Panc1 (cell line): ENCODE results near the gene ARID5A.

Source experiments
- POLR2AphosphoS5 ChIP-seq: IDR thresholded peaks from 2 replicates; pipeline ENCODE4 v1.6.1; 2012; ENCODE audit warnings: mild to moderate bottlenecking, low read depth, low read length, moderate library complexity
- TF ChIP-seq, protein P1 (sequence below): fragments of 450-650 bp; IDR thresholded peaks from 2 replicates; pipeline ENCODE4 v1.5.1; 2017; ENCODE audit warnings: mild to moderate bottlenecking
- TF ChIP-seq, protein P2 (sequence below), 2 experiments: IDR thresholded peaks; 2 replicates each; pipeline ENCODE4 v1.6.1; 2011 to 2012; ENCODE audit warnings: low read depth in 2 of 2, control low read depth in 1 of 2, low read length in 1 of 2, mild to moderate bottlenecking in 1 of 2, moderate library complexity in 1 of 2; ENCODE audit not compliant: insufficient read depth in 1 of 2

DNA sequence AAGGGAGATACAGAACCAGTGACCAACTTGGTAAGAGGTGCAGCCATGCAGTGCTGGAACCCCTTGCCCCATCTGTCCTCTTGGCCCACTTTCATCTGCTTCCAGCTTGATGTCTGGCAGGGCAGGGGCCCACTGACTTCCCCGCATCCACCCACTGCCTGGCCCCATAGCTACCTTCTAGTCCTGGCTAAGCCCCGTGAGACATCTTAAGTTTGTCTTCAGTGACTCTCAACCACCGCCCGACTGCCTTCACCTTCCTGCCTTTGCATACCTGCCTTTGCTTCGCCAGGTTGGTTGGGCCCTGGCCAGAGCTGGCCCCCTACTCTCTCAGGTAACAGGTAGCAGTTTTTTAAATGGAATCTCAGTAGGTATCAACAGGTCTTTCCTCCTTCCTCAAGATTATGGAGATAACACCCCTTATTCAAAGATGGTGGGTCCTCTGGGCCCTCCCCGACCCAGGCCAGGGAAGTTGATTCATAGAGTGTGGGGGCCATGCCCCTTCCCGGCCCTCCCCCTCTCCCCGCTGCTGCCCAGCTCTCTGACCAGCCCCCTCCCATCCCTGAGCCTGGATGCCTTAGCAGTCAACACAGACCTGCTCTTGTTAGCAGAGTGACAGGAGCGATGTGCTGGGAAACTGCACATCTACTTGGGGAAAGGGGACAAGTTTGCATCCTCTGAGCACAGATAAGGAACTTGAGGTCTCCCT lies 2.8 kb downstream of the ARID5A start:
- TF ChIP-seq, protein P1, sequence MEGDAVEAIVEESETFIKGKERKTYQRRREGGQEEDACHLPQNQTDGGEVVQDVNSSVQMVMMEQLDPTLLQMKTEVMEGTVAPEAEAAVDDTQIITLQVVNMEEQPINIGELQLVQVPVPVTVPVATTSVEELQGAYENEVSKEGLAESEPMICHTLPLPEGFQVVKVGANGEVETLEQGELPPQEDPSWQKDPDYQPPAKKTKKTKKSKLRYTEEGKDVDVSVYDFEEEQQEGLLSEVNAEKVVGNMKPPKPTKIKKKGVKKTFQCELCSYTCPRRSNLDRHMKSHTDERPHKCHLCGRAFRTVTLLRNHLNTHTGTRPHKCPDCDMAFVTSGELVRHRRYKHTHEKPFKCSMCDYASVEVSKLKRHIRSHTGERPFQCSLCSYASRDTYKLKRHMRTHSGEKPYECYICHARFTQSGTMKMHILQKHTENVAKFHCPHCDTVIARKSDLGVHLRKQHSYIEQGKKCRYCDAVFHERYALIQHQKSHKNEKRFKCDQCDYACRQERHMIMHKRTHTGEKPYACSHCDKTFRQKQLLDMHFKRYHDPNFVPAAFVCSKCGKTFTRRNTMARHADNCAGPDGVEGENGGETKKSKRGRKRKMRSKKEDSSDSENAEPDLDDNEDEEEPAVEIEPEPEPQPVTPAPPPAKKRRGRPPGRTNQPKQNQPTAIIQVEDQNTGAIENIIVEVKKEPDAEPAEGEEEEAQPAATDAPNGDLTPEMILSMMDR, result no peak
- TF ChIP-seq POLR2AphosphoS5, result no peak
- TF ChIP-seq, protein P2, sequence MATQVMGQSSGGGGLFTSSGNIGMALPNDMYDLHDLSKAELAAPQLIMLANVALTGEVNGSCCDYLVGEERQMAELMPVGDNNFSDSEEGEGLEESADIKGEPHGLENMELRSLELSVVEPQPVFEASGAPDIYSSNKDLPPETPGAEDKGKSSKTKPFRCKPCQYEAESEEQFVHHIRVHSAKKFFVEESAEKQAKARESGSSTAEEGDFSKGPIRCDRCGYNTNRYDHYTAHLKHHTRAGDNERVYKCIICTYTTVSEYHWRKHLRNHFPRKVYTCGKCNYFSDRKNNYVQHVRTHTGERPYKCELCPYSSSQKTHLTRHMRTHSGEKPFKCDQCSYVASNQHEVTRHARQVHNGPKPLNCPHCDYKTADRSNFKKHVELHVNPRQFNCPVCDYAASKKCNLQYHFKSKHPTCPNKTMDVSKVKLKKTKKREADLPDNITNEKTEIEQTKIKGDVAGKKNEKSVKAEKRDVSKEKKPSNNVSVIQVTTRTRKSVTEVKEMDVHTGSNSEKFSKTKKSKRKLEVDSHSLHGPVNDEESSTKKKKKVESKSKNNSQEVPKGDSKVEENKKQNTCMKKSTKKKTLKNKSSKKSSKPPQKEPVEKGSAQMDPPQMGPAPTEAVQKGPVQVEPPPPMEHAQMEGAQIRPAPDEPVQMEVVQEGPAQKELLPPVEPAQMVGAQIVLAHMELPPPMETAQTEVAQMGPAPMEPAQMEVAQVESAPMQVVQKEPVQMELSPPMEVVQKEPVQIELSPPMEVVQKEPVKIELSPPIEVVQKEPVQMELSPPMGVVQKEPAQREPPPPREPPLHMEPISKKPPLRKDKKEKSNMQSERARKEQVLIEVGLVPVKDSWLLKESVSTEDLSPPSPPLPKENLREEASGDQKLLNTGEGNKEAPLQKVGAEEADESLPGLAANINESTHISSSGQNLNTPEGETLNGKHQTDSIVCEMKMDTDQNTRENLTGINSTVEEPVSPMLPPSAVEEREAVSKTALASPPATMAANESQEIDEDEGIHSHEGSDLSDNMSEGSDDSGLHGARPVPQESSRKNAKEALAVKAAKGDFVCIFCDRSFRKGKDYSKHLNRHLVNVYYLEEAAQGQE (IDR thresholded peaks at IDR 0.05; ENCODE audit: insufficient read depth in 1 of 2, low read depth in 2 of 2, low read length in 1 of 2), result no peak
